ENCODE results near the gene LEFTY1. TPM values are rescaled to one million over a fixed set of nuclear protein-coding genes. Genes with fewer than 3 reads are reported as not detected.

LEFTY1 gene
- total and polyA plus RNA-seq, 8 donors = 4.1 to 146 (median 47.6) TPM

DNA sequence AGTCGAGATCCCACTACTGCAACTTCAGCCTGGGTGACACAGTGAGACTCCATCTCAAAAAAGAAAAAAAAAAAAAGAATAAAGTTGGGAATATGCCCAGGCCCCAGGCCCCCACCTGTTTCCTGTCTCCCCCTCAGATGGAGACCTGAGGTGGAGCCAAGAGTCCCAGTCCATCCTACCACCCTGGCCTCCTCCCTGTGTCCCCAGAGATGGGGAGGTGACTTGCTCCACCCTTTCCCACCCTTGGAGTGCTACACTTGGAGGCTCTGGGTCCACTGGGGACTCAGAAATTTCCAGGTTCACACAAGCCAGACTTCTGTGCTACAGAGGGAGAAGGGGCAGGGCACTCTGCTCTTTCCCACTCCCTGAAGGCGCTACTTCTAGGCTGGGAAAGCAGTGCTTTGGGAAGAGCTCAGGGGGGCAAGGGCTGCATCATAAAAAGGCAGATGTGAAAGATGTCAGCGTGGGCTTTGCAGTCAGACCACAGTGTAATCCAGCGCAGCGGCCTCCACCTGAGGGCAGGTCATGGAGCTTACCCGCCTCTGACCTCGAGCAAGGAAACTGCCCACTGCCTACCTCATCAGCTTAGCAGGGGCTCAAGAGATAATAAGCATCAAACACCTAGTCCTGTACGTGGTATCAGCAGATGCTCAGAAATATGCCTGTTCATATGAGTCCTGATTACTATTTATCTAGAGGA, 20.2 kb downstream of the LEFTY1 start:
- no peak overlapping the region for H3K4me3 ChIP-seq
- TF ChIP-seq, protein P1, sequence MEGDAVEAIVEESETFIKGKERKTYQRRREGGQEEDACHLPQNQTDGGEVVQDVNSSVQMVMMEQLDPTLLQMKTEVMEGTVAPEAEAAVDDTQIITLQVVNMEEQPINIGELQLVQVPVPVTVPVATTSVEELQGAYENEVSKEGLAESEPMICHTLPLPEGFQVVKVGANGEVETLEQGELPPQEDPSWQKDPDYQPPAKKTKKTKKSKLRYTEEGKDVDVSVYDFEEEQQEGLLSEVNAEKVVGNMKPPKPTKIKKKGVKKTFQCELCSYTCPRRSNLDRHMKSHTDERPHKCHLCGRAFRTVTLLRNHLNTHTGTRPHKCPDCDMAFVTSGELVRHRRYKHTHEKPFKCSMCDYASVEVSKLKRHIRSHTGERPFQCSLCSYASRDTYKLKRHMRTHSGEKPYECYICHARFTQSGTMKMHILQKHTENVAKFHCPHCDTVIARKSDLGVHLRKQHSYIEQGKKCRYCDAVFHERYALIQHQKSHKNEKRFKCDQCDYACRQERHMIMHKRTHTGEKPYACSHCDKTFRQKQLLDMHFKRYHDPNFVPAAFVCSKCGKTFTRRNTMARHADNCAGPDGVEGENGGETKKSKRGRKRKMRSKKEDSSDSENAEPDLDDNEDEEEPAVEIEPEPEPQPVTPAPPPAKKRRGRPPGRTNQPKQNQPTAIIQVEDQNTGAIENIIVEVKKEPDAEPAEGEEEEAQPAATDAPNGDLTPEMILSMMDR (IDR thresholded peaks at IDR 0.05) = no peak
- H3K4me1 ChIP-seq = peaks cover 4 to 25% (median 6%) of the 10 kb centered on the region in 3 donors
- DNase-seq = no peak
- H3K27ac ChIP-seq = no peak overlapping the region
- no peak for ATAC-seq
- H3K27me3 ChIP-seq = no peaks in the 10 kb centered on the region
- no peak for FAIRE-seq
- intact Hi-C loops (cut with DNase I) = no loop called here
- H3K36me3 ChIP-seq = peaks cover 0 to 82% (median 43%) of the 10 kb centered on the region in 3 donors
- no peaks in the 10 kb centered on the region for H3K9me3 ChIP-seq
- 93% methylated on average over 8 of the region's 8 CpGs for WGBS, 2 donors

- Histone ChIP-seq H3K27me3 (no peaks in the 10 kb centered on the region), H3K4me3 (no peak overlapping the region), H3K4me1 (peaks cover 4 to 23% (median 6%) of the 10 kb centered on the region in 3 donors), H3K27ac (no peak overlapping the region), H3K9me3 (no peaks in the 10 kb centered on the region), H3K36me3 (peaks cover 1 to 84% (median 43%) of the 10 kb centered on the region in 3 donors)
- intact Hi-C loops (cut with DNase I) = no loop called here
- WGBS, 2 donors = 67 to 79% methylated on average over 6 of the region's 6 CpGs
- ATAC-seq (no peak), DNase-seq (no peak), FAIRE-seq (no peak)
- TF ChIP-seq, protein P1 (IDR thresholded peaks at IDR 0.05) = no peak
Observed at GRCh38 chr1:225866981-225867380, 22.0 kb downstream of the LEFTY1 start.

DNA sequence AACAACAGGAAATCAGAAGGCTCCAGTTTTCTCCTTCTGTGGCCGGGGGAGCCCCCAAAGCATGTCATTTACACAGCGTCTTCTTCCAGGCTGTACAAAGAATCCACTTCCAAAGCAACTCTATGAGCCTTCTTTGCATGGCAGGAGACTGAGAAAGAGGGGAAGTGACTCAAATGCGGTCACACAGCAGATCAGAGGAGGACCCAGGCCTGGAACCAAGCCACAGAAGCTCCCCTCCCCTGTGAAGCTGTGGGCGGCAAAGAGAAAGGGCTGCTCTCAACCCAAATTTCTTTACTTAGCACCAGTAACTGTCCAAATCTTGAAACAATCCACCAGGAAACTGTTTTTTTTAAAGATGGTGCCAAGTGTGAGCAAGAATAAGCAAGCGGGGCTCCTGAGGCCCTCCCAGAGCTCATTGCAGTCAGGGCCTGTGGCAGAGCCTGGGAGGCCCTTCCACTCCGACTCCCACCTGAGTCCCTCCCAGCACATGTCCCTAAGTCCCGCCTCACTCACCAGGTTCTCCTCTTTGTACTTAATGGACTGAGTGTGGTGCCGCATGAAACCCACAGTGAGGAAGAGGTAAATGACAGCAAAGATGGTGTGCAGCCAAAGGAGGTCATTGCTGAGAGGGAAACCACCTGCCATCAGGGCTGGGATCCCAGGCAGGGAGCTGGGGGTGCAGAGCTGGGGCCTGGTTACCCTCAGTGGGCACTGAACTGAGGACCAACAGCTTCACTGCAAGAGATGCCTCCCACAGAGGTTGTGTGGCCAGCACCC, 22.7 kb downstream of the LEFTY1 start:
- DNase-seq (peak in 1 of 6 donors; percentile 16), FAIRE-seq (no peak), ATAC-seq (peak in 2 of 4 donors; percentile 33 to 53)
- H3K4me1 ChIP-seq = peaks cover under 1 to 15% (median 6%) of the 10 kb centered on the region in 3 donors
- H3K9me3 ChIP-seq = no peaks in the 10 kb centered on the region
- H3K27me3 ChIP-seq = no peaks in the 10 kb centered on the region
- TF ChIP-seq, protein P1 (IDR thresholded peaks at IDR 0.05) = no peak
- intact Hi-C loops (cut with DNase I) = no loop called here
- H3K27ac ChIP-seq = no peak overlapping the region
- WGBS, 2 donors = 86 to 91% methylated on average over 8 of the region's 8 CpGs
- H3K4me3 ChIP-seq = no peak overlapping the region
- peaks cover 7 to 84% (median 43%) of the 10 kb centered on the region in 3 donors for H3K36me3 ChIP-seq

DNA sequence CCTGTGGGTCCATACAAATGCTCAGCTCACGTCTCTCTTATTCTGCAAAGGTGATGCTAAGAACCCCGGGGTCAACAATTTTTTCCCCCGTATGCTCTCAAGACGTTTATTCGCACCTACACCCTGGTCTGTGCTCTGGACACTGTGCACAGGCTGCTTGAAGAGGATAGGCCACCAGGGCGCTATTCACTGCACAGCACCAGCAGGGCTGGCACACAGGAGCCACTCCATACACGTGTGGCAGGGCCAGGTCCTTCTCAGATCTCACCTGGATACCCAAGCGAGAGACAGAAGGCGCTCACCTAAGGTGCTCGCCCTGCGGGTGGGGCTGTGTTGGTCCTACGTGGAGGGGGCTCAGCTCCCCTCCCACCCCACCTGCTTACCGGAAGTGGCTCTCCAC, 23.4 kb downstream of the LEFTY1 start:
- 90 to 92% methylated on average over 13 of the region's 13 CpGs for WGBS, 2 donors
- TF ChIP-seq, protein P1 (IDR thresholded peaks at IDR 0.05) = no peak
- peaks cover 0 to 13% (median 6%) of the 10 kb centered on the region in 3 donors for H3K4me1 ChIP-seq
- H3K4me3 ChIP-seq = no peak overlapping the region
- H3K9me3 ChIP-seq = no peaks in the 10 kb centered on the region
- no peaks in the 10 kb centered on the region for H3K27me3 ChIP-seq
- intact Hi-C loops (cut with DNase I) = no loop called here
- FAIRE-seq (no peak), ATAC-seq (no peak), DNase-seq (peak in 1 of 6 donors; percentile 40)
- peaks cover 7 to 84% (median 49%) of the 10 kb centered on the region in 3 donors for H3K36me3 ChIP-seq
- no peak overlapping the region for H3K27ac ChIP-seq

Measured in pancreas (tissue), 10 donors.